Measurements from ENCODE around the gene DNAJC5.

DNAJC5 gene

DNA sequence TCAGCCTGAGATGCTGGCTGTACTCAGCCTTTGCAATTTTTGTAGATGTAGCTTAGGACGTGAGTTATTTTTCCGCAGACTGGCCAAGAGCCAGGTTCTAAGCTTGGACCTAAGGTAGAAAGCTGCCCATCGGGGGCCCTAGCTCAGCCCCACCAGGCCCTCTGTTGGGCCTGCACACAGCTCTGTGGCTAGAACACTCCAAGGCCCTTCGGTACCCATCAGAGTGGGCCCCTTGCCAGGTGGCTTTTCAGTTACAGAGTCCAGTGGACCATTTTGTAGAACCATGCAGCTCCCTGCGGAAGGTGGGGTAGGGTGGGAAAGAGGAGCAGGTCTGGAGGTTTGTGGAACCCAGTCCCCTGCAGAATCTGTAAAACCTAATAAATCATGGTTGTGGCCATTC lies 38.7 kb downstream of the DNAJC5 start:
- Histone ChIP-seq H3K4me2 (ENCODE audit: low read depth, low read length, poor library complexity, severe bottlenecking) (no peak overlapping the region), H3K36me3 (ENCODE audit: low read length) (no peaks in the 10 kb centered on the region), H3K27ac (ENCODE audit: low read depth, low read length) (no peak overlapping the region), H3K9ac (ENCODE audit: low read length) (no peak overlapping the region), H2AFZ (ENCODE audit: low read depth, low read length, severe bottlenecking) (no peak overlapping the region), H3K79me2 (ENCODE audit: insufficient read depth, low read length) (no peaks in the 10 kb centered on the region), H3K4me3 (ENCODE audit: insufficient read depth, low read length, poor library complexity, severe bottlenecking) (no peak overlapping the region), H3K9me2 (replicated peaks; ENCODE audit: insufficient read depth, low read length) (no peaks in the 10 kb centered on the region), H3F3A (ENCODE audit: insufficient read depth) (no peaks in the 10 kb centered on the region; the same call in 1 of the 2 replicates), H4K20me1 (ENCODE audit: low read depth, low read length) (no peaks in the 10 kb centered on the region), H3K27me3 (ENCODE audit: low read length) (no peaks in the 10 kb centered on the region), H3K9me3 (ENCODE audit: insufficient read depth, low read length) (no peaks in the 10 kb centered on the region)
- TF ChIP-seq EZH2phosphoT487 (conservative IDR thresholded peaks at IDR 0.05; ENCODE audit: low read length), result no peak
- TF ChIP-seq, protein P1, sequence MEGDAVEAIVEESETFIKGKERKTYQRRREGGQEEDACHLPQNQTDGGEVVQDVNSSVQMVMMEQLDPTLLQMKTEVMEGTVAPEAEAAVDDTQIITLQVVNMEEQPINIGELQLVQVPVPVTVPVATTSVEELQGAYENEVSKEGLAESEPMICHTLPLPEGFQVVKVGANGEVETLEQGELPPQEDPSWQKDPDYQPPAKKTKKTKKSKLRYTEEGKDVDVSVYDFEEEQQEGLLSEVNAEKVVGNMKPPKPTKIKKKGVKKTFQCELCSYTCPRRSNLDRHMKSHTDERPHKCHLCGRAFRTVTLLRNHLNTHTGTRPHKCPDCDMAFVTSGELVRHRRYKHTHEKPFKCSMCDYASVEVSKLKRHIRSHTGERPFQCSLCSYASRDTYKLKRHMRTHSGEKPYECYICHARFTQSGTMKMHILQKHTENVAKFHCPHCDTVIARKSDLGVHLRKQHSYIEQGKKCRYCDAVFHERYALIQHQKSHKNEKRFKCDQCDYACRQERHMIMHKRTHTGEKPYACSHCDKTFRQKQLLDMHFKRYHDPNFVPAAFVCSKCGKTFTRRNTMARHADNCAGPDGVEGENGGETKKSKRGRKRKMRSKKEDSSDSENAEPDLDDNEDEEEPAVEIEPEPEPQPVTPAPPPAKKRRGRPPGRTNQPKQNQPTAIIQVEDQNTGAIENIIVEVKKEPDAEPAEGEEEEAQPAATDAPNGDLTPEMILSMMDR (IDR thresholded peaks at IDR 0.05; ENCODE audit: insufficient read depth, low read length, poor library complexity, severe bottlenecking), result no peak

DNA sequence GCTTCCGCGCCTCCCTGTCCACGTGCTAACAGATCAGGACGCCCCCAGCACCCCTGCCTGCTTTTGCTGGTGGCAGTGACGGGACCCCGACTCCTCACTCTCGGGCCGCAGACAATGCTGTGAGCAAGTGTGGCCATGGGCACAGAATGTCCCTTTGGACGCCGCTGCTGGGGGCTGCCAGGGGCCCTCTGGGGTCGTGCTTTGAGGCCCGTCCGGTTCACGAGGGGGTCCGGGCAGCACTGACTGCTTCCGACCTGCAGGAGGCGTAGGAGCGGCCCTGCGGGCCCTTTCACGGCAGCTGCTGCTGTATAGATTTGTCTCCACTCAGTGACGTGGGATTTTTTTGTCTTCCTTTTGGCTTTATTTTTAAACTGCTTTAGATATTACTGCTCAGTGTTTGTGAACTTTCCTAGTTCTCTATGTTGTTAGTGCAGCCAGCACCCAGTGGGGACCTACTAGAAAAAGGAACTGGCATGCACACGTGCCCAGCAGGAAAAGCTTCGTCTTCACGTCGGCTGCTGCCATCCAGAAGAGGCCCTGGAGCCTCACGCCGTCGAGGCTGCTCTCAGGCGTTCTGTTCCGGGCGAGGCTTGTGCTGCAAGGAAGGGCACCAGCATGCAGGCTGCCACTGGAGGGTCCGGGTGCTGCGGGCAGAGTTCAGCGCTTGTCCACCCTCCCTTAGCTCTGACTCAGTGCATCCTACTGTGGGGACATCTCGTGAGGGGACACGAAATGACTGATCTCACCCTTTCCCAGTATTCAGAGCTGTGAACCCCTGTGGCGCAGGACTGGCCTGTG lies 39.5 kb downstream of the DNAJC5 start:
- Histone ChIP-seq H3F3A (ENCODE audit: insufficient read depth) (no peaks in the 10 kb centered on the region; the same call in 1 of the 2 replicates), H3K36me3 (ENCODE audit: low read length) (no peaks in the 10 kb centered on the region), H2AFZ (ENCODE audit: low read depth, low read length, severe bottlenecking) (no peak overlapping the region), H3K4me2 (ENCODE audit: low read depth, low read length, poor library complexity, severe bottlenecking) (no peak overlapping the region), H3K27ac (ENCODE audit: low read depth, low read length) (no peak overlapping the region), H3K9me2 (replicated peaks; ENCODE audit: insufficient read depth, low read length) (no peaks in the 10 kb centered on the region), H3K4me3 (ENCODE audit: insufficient read depth, low read length, poor library complexity, severe bottlenecking) (no peak overlapping the region), H3K9ac (ENCODE audit: low read length) (no peak overlapping the region), H3K9me3 (ENCODE audit: insufficient read depth, low read length) (no peaks in the 10 kb centered on the region), H3K27me3 (ENCODE audit: low read length) (no peaks in the 10 kb centered on the region), H3K79me2 (ENCODE audit: insufficient read depth, low read length) (no peaks in the 10 kb centered on the region), H4K20me1 (ENCODE audit: low read depth, low read length) (no peaks in the 10 kb centered on the region)
- TF ChIP-seq, protein P1 (IDR thresholded peaks at IDR 0.05; ENCODE audit: insufficient read depth, low read length, poor library complexity, severe bottlenecking), result no peak
- TF ChIP-seq EZH2phosphoT487 (conservative IDR thresholded peaks at IDR 0.05; ENCODE audit: low read length), result no peak

DNA sequence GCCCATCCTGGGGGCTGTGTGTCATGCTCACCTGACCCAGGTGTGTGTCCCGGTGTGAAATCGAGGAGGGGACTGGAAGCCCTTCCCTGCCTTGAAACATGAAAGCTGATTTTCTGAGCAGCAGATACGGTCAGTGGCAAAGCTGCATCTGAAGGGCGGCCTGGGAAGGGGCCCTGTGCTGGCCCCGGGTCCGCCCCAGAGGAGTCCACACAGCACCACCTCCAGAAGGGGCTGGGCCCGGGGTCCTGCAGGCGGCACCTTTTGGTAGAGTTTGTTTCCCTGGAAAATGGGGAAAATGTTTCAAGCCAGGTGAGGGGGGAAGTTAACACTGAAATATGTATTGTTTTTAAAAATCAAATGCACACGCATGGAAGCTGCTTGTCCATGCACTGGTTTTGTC lies 40.5 kb downstream of the DNAJC5 start:
- Histone ChIP-seq H3K27me3 (ENCODE audit: low read length) (no peaks in the 10 kb centered on the region), H3K4me3 (ENCODE audit: insufficient read depth, low read length, poor library complexity, severe bottlenecking) (no peak overlapping the region), H2AFZ (ENCODE audit: low read depth, low read length, severe bottlenecking) (no peak overlapping the region), H3K79me2 (ENCODE audit: insufficient read depth, low read length) (no peaks in the 10 kb centered on the region), H3K4me2 (ENCODE audit: low read depth, low read length, poor library complexity, severe bottlenecking) (no peak overlapping the region), H3K27ac (ENCODE audit: low read depth, low read length) (no peak overlapping the region), H3K9me3 (ENCODE audit: insufficient read depth, low read length) (no peaks in the 10 kb centered on the region), H3K9ac (ENCODE audit: low read length) (no peak overlapping the region), H3K9me2 (replicated peaks; ENCODE audit: insufficient read depth, low read length) (no peaks in the 10 kb centered on the region), H3F3A (ENCODE audit: insufficient read depth) (no peaks in the 10 kb centered on the region; the same call in 1 of the 2 replicates), H4K20me1 (ENCODE audit: low read depth, low read length) (no peaks in the 10 kb centered on the region), H3K36me3 (ENCODE audit: low read length) (no peaks in the 10 kb centered on the region)
- TF ChIP-seq EZH2phosphoT487 (conservative IDR thresholded peaks at IDR 0.05; ENCODE audit: low read length), result no peak
- TF ChIP-seq, protein P1 (IDR thresholded peaks at IDR 0.05; ENCODE audit: insufficient read depth, low read length, poor library complexity, severe bottlenecking), result no peak

All from SU-DHL-6 (cell line).